Stimulated activated CD8-positive, alpha-beta memory T cell treated with anti-CD3 and anti-CD28 coated beads, Interleukin-15, amount 100 ng/mL, for 4 hours (primary cell): ENCODE results near the gene SLC31A2.
A peak's percentile ranks its signal among the peaks of the same experiment; 100 is the strongest.

Experiments used
- DNase-seq, 2 donors: peaks; one replicate each; pipeline ENCODE4 v3.0.0-alpha.2; 2020; ENCODE audit warnings: low read depth in 2 of 2

The SLC31A2 gene

GRCh38 chr9:113151696-113152630, 1.2 kb downstream of the SLC31A2 start:
- DNase-seq = no peak

- DNase-seq = no peak
Observed at GRCh38 chr9:113152699-113153098, 1.9 kb downstream of the SLC31A2 start.

- no peak for DNase-seq
Observed at GRCh38 chr9:113153599-113153998, 2.8 kb downstream of the SLC31A2 start.

DNA sequence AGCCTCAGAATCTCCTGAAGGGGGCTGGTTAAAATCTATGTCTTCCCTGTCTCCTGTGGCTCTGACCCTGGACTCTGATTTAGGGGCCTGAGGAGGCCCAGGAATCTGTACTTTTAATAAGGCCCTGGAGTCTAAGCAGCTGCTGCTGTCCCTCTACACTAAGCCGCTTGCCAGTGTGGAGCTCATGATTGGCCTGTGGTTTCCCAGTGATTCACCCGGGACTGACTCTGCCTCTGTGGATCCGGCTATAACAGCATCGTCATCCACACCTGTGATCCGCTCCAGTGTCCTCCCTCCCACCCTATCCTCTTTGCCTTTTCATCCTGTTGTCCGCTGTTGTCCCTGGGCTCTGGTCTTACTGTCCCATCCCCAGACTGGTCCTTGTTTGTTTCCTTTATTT, 3.7 kb downstream of the SLC31A2 start:
- DNase-seq = no peak

DNA sequence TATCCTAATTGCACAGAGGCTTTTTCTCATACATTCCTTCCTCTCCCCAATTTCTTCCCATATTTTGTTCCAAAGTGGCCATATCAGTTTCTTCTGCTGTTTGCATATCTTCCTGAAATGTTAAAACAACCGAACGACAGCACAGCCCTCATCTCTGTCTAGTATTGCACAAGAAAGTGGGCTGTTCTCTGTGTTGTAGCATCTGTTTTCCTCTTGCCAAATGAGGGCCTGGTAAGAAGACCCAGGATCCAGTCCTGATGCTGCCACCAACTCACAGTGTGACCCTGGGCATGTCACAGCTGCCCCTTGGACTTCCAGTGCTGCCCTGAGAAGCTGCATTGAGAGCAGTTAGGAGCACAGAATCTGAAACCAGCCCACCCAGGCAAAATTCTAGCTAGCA, 4.1 kb downstream of the SLC31A2 start:
- no peak for DNase-seq

DNA sequence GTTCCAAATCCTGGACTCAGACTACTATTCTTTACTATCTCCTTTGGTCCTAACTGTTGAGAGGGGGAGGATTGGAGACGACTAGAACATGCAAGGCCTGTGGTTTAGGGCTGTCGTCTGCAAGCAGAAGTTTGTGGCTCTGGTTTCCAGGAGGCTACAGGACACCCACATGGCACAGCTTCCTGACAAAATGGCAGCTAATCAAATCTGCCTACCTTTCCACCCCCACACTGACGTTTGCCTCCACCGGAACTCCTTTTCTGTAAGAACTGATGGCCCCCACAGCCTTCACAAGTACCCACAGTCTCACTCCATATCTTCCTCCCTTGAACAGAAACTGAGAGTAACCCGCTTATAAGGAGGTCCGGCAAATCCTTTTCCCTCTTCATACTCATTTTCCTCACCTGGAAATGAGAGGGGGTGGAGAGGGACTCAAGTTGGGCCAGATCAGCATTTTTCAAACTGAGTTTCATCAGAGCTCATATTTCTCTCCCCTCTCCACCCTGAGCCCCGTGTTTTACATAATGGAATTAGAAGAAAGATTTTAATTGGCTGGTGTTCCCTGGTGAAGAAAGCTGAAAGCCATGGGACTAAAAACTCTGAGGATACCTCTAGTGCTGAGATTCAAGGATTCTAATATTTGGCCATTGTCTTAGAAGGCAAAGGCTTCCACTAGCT, 5.2 kb downstream of the SLC31A2 start:
- peak; percentile 5 to 37 for DNase-seq

- DNase-seq = no peak
Observed at GRCh38 chr9:113156880-113157279, 6.1 kb downstream of the SLC31A2 start.

DNA sequence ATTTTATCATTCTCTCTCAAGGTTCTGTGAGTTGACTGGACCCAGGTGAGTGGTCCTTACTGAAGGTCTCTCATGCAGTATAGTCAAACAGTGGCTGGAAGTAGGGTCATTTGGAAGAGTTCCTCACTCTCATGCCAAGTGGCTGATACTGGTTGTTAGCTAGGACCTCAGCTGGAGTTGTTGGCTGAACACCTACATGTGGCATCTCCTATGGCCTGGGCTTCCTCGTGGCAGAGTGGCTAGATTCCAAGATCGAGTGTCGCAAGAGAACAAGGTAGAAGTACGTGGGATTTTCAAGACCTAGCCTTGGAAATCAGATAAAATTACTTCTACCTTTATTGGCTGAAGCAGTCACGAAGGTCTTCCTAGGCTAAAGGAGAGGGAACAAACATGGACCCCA, 7.6 kb downstream of the SLC31A2 start:
- DNase-seq = no peak

- no peak for DNase-seq
Observed at GRCh38 chr9:113160571-113160970, 9.8 kb downstream of the SLC31A2 start.

DNA sequence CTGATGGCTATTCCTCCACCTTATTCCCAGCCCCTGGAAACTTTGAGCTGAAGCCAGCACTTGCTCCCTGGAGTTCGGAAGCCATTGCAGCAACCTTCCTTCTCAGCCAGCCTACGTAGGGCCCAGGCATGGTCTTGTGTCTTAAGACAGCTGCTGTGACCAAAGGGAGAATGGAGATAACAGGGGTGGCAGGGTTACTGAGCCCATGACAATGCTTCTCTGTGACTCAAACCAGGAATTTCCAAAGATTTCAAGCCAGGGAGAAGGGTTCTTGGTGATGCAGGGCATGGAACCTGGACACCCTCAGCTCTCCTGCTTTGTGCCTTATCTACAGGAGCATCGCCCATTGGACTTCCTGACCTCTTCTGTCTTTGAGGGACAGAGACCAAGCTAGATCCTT, 12.2 kb downstream of the SLC31A2 start:
- DNase-seq = no peak

DNA sequence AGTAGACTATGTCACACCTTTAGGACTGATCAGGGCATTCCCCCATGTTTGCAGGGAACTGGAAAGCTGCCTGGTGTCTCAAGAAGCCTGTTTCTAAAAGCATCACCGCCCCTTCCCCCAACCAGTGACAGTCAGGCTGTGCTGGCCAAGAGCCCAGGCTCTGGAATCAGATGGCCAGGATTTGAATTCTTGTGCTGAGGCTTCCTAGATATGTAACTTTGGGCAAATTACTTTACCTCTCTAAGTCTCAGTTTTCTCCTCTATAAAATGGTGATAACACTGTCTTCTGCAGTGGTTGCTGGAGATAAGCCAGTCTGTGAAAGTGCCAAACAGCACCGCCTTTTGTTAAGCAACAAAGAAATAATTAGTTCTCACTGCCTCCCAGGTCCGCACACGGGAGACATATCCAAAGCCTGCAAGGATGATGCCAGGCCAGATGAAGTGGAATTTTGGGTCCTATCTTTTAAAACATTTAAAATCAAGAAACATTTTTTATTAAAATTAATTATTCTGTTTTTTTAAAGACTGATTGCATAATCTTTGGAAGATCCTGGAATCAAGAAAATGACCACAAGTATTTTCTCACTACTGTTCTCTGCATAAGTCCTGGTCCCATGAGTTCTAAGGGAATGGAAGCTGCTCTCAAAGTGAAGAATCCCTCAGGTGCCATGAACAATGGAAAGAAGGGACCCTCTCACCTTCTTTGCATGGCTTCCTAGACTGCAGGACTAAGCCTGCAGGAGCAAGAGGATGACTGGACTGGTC, 13.9 kb downstream of the SLC31A2 start:
- no peak for DNase-seq

DNA sequence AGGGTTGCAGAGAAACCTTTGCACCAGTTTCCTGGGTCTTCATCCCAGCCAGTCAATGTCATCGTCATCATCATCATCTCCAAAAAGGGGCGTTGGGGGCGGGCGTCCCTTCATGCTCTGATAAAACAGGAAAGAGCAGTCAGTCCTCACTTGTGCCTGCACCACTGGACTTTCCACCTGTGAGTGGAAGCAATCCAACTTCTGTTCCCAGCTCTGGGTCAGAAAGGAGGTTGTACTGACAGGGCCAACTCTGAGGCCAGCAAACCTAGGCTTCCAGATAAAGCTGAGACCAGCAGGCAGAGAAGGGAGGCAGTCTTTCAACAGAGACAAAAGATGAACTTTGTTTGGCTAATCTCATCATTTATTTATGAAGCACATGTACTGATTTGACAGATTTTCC, 15.2 kb downstream of the SLC31A2 start:
- DNase-seq = no peak

DNA sequence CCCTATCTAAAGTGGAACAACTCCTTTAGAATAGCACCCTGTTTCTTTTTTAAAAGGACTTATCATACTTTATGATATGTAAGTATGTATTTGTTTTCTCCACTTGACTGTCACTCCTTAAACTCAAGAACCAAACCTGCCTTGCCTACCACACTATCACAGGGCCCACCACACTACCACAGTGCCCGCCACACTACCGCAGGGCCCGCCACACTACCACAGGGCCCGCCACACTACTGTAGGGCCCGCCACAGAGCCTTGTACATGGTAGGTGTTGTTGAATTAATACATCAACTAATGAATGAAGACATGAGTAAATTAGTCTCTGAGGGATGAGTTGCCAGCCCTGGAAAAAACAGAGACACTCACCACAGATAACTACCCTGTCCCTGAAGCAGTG, 18.0 kb downstream of the SLC31A2 start:
- DNase-seq = no peak

DNA sequence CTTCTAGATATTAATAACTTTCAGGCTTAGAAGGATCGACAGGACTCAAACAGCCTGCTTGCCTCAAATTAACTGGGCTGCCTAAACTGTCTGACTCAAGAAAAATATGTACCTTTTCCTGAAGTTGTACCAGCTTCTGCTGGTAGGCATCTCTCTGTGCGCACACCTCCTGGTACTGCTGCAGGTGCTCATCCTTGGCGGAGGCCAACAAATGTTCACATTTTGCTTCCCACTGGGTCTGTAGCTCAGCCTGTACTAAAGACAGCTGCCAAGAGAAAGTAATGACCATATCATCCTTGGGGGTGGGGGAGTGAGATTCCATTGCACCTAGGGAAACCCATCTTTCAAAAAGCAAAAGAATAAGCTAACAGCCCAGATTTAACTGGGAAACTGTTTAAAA, 22.5 kb downstream of the SLC31A2 start:
- DNase-seq = no peak

GRCh38 chr9:113176803-113177202, 26.0 kb downstream of the SLC31A2 start:
- DNase-seq = no peak

DNA sequence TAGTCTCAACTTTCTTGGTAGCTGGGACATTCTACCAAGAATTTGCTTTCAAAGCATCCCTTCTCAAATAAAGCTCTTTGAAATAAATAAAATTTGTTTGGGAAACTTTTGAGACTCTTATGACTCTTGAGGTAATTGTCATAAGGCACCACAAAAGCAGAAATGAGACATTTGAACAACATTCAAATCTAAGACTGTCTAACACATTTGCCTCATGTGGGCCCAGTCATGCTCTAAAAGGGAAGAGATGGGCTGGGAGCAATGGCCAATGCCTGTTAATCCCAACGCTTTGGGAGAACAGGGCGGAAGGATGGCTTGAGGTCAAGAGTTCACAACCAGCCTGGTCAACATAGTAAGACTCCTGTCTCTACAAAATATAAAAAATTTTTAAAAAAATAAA, 26.4 kb downstream of the SLC31A2 start:
- DNase-seq = no peak

DNA sequence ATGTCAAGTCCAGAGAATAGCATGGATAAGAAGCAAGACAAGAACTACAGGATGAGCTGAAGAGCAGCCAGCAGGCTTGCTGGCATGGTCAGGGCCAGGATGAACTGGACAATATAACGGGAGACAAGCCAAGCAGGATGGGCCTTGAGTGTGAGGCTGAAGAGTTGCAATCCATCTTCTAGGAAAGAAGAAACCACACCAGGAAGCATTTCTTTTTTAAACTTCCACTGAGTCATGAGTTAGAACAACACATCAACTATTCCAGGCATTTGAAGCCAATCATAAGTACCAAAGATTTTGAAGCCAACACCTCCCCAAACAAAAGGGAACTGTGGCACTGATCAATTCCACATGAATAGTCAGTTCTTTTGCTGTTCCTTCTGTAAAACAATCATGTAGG, 27.3 kb downstream of the SLC31A2 start:
- no peak for DNase-seq

DNA sequence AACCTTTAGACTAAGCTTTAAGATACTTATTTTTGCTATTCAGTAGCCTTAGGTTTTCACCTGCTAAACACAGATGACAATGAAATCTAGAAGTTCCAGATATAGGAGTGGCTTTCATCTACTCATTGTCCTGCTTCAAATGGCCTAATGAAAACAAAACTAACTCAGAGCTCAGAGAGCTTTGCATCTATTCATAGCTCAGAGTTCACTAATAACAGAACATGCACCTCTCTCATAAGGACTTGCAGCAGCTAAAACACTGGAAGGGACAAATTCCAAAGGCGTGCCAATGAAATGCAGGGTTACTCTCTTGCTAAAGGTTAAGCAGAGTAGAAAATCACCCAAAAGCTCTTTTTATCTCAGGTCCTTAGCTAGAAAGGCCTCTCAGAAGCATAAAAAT, 29.0 kb downstream of the SLC31A2 start:
- DNase-seq = no peak

DNA sequence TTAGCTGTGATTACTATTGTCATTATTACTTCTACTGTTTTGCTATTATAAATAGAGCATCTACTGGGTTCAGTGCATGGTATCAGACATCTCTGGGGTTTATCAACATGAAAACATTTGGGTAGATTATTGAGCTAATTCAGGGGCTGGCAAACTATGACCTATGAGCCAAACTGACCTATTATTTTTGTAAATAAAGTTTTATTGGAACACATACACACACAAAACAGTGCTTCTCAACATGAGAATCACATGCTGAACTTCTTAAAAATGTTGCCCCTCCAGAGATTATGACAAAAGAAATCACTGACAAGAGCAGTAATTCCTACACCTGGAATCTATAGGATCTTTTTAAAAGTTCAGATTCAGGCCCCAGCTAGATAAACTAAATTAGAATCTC, 30.4 kb downstream of the SLC31A2 start:
- DNase-seq = no peak

GRCh38 chr9:113183956-113184488, 33.2 kb downstream of the SLC31A2 start:
- DNase-seq = no peak

DNA sequence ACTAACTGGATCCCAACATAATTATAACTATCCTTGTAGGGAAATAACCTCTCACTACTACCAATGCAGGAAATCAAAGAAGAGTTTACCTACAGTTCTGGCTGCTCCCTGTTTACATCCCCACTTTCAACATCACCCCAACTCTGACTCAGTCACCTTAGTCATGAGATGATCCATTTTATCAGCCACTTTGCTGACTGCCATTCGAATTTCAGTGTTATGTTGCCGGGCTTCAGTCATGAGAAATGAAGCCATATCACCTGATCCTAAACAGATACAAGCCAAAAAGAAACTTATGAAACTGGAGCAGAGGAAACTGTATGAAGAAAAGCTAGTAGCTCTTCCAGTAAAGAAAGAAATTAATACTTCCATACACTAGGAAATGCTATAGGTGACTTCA, 33.7 kb downstream of the SLC31A2 start:
- DNase-seq = no peak

DNA sequence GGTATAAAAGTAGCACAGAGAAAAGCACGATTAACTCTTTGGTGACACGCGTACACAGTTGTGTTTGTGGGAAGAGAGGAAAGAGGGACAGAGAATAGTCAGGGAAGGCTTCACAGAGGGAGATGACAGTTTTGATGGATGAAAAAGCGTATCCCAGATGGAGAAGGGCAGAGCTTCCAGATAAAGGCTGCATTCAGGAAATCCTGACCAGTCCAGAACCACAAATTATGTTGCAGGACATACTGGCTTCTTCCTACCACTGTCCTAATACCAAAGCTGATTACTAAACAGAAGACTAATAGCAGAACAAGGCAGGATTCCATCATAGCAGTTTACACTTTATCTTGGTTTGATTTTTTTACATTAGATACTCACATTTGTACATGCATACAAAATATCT, 34.5 kb downstream of the SLC31A2 start:
- no peak for DNase-seq
